K562 (cell line): ENCODE data around the gene GYG1. TPM values are rescaled to one million over a fixed set of nuclear protein-coding genes. Genes with fewer than 3 reads are reported as not detected.

Experiments used
- ATAC-seq: fragments of 200-7000 bp; cut with Tn5 transposase; 3 replicates; pipeline ENCODE4 v1.9.1; 2020; ENCODE audit warnings: moderate library complexity
- BruUV-seq: library from RNA; stranded (reverse); fragments of 400-500 nt; replicated peaks from 2 replicates; lab custom pipeline; 2021; lab: Mats Ljungman, UMichigan
- CTCF ChIA-PET: fragments of 300-600 bp; formaldehyde crosslinking; extraction: SDS; loops from one replicate; lab custom pipeline; 2021; ENCODE audit warnings: low intra/inter-chr PET ratio; lab: Yijun Ruan, JAX
- POLR2A ChIA-PET: fragments of 300-600, 350-650 bp; sonication (Branson Sonifier 250); formaldehyde crosslinking; extraction: SDS; loops from one replicate; lab custom pipeline; 2021; ENCODE audit warnings: antibody characterized with exemption, inconsistent platforms; lab: Yijun Ruan, JAX
- DNase-seq, 4 experiments: peaks; one replicate each; pipeline versions ENCODE4 v3.0.0 to v3.0.0-alpha.2; 2011 to 2018; ENCODE audit warnings: low spot score in 3 of 4, mixed read lengths in 3 of 4; ENCODE audit errors: extremely low read depth in 1 of 4
- FAIRE-seq: peaks from 2 replicates; lab custom pipeline; 2011; peaks lifted over from hg19 to GRCh38; lab: Jason Lieb, UNC
- H2AFZ ChIP-seq: 2 replicates; pipeline ENCODE4 v1.6.0; 2011; ENCODE audit warnings: low read depth, low read length, control low read depth, inconsistent platforms
- H3K27ac ChIP-seq: fragments of 200-600 bp; 3 replicates; pipeline ENCODE4 v1.8.0; 2011; ENCODE audit warnings: low read depth, mild to moderate bottlenecking, control low read depth, inconsistent platforms, low read length, moderate library complexity, mixed read lengths; ENCODE audit errors: extremely low read depth
- H3K27me3 ChIP-seq, 2 experiments: fragments of 300-600 bp in 1 of 2; 2 replicates in 1 of 2; 3 replicates in 1 of 2; pipeline versions ENCODE4 v1.6.0 to v1.8.0; 2011; ENCODE audit warnings: inconsistent platforms in 2 of 2, low read length in 2 of 2, mild to moderate bottlenecking in 1 of 2, mixed read lengths in 1 of 2, moderate library complexity in 1 of 2; ENCODE audit not compliant: control insufficient read depth in 2 of 2, insufficient read depth in 2 of 2
- H3K36me3 ChIP-seq: fragments of 300-600 bp; 3 replicates; pipeline ENCODE4 v1.8.0; 2011; ENCODE audit warnings: mild to moderate bottlenecking, low read length, inconsistent platforms; ENCODE audit not compliant: control insufficient read depth, insufficient read depth
- H3K4me1 ChIP-seq, 2 experiments: fragments of 200-600 bp in 1 of 2; replicated peaks in 1 of 2; 2 replicates in 1 of 2; 3 replicates in 1 of 2; pipeline versions ENCODE4 v1.5.1 to v1.8.0; 2011; ENCODE audit warnings: inconsistent platforms in 2 of 2, low read length in 2 of 2, mild to moderate bottlenecking in 1 of 2, mixed read lengths in 1 of 2, moderate library complexity in 1 of 2; ENCODE audit not compliant: control insufficient read depth in 2 of 2, insufficient read depth in 2 of 2
- H3K4me2 ChIP-seq: 2 replicates; pipeline ENCODE4 v1.6.1; 2011; ENCODE audit warnings: low read length, control low read depth, inconsistent platforms, mixed read lengths; ENCODE audit not compliant: insufficient read depth
- H3K4me3 ChIP-seq: fragments of 200-600 bp; sonication (generic), shearing (Covaris generic); 2 replicates; pipeline ENCODE4 v1.5.1; 2016; ENCODE audit warnings: control low read depth, inconsistent platforms
- H3K79me2 ChIP-seq: fragments of 200-600 bp; 3 replicates; pipeline ENCODE4 v1.8.0; 2011; ENCODE audit warnings: low read length, inconsistent platforms; ENCODE audit not compliant: control insufficient read depth, insufficient read depth
- H3K9ac ChIP-seq, 2 experiments: 2 replicates each; pipeline versions ENCODE4 v1.6.0 to v1.6.1; 2011; ENCODE audit warnings: low read depth in 2 of 2, low read length in 2 of 2, control low read depth in 1 of 2, inconsistent platforms in 1 of 2, mild to moderate bottlenecking in 1 of 2, mixed read lengths in 1 of 2; ENCODE audit not compliant: insufficient read depth in 1 of 2
- H3K9me1 ChIP-seq: one replicate; pipeline ENCODE4 v1.6.0; 2011; ENCODE audit warnings: inconsistent platforms, mild to moderate bottlenecking, low read length, moderate library complexity; ENCODE audit not compliant: control insufficient read depth, insufficient read depth
- H3K9me3 ChIP-seq: replicated peaks from 2 replicates; pipeline ENCODE4 v1.5.1; 2011; ENCODE audit warnings: low read depth, low read length, inconsistent platforms; ENCODE audit not compliant: control insufficient read depth, insufficient read depth
- H4K20me1 ChIP-seq: replicated peaks from 2 replicates; pipeline ENCODE4 v1.6.1; 2011; ENCODE audit warnings: low read length, inconsistent platforms, mixed read lengths; ENCODE audit not compliant: control insufficient read depth, insufficient read depth
- EGR1 ChIP-seq: fragments of 450-650 bp; conservative IDR thresholded peaks from 2 replicates; pipeline ENCODE4 v1.6.1; 2017; ENCODE audit warnings: mild to moderate bottlenecking
- FOXA1 ChIP-seq: fragments of 450-650 bp; IDR thresholded peaks from 2 replicates; pipeline ENCODE4 v1.6.1; 2016; ENCODE audit warnings: mild to moderate bottlenecking, borderline replicate concordance
- GTF2E2 ChIP-seq: fragments of 200-800 bp; sonication (Bioruptor generic); IDR thresholded peaks from 2 replicates; pipeline ENCODE4 v1.6.1; 2016; ENCODE audit warnings: missing genetic modification characterization, missing compliant biosample characterization
- HDAC8 ChIP-seq: fragments of 450-650 bp; IDR thresholded peaks from 2 replicates; pipeline ENCODE4 v1.6.1; 2016; ENCODE audit warnings: mild to moderate bottlenecking, missing genetic modification characterization, moderate library complexity, missing compliant biosample characterization
- HNRNPH1 ChIP-seq: fragments of 200-400 bp; formaldehyde crosslinking; optimal IDR thresholded peaks from 2 replicates; pipeline ENCODE3; 2017; ENCODE audit warnings: low read depth, mild to moderate bottlenecking, low read length, moderate library complexity
- MTA2 ChIP-seq: fragments of 450-650 bp; IDR thresholded peaks from 2 replicates; pipeline ENCODE4 v1.6.1; 2016; ENCODE audit warnings: low read depth
- NFIC ChIP-seq: fragments of 450-650 bp; IDR thresholded peaks from 2 replicates; pipeline ENCODE4 v1.6.1; 2017; ENCODE audit warnings: mild to moderate bottlenecking, inconsistent platforms
- PHB ChIP-seq: fragments of 250-450 bp; sonication (Bioruptor Pico); IDR thresholded peaks from 2 replicates; pipeline ENCODE4 v1.5.0; 2021
- RFX7 ChIP-seq: fragments of 250-450 bp; sonication (Bioruptor Pico); IDR thresholded peaks from 2 replicates; pipeline ENCODE4 v1.5.1; 2021; ENCODE audit warnings: mild to moderate bottlenecking
- SP1 ChIP-seq: sonication (generic); formaldehyde crosslinking; IDR thresholded peaks from 2 replicates; pipeline ENCODE4 v1.8.1; 2022; ENCODE audit warnings: mild to moderate bottlenecking, missing genetic modification reagents
- UBTF ChIP-seq, 2 experiments: IDR thresholded peaks; 2 replicates each; pipeline ENCODE4 v1.6.1; 2012; ENCODE audit warnings: improper control_type of control experiment in 2 of 2, low read depth in 2 of 2, low read length in 2 of 2, borderline replicate concordance in 1 of 2
- ZKSCAN8 ChIP-seq: fragments of 200-800 bp; sonication (Bioruptor generic); IDR thresholded peaks from 2 replicates; pipeline ENCODE4 v1.6.1; 2016; ENCODE audit warnings: missing genetic modification characterization, missing compliant biosample characterization
- ZNF232 ChIP-seq: sonication (generic); formaldehyde crosslinking; IDR thresholded peaks from 2 replicates; pipeline ENCODE4 v1.8.0; 2022; ENCODE audit warnings: mild to moderate bottlenecking, missing genetic modification reagents
- ZNF280B ChIP-seq: fragments of 250-450 bp; sonication (Bioruptor Pico); IDR thresholded peaks from 2 replicates; pipeline ENCODE4 v1.5.1; 2021; ENCODE audit warnings: mild to moderate bottlenecking
- ZZZ3 ChIP-seq: fragments of 450-650 bp; IDR thresholded peaks from 2 replicates; pipeline ENCODE4 v1.6.1; 2016; ENCODE audit warnings: antibody characterized with exemption, mild to moderate bottlenecking, moderate library complexity
- WGBS: fragments of 100-300 bp; shearing (Covaris generic); methylation state at CpG from one replicate; pipeline ENCODE4 v1.1.6; 2016; ENCODE audit warnings: low coverage, mixed read lengths; ENCODE audit not compliant: insufficient coverage; ENCODE audit errors: missing lambda C conversion rate; 5-methylcytosine and 5-hydroxymethylcytosine counted together
- in situ Hi-C: fragments of 300-500 bp; cut with MboI; formaldehyde crosslinking; loops from 4 replicates; pipeline ENCODE4 v1.15.0; 2018; ENCODE audit warnings: inconsistent platforms, mixed read lengths
- intact Hi-C: fragments of 100-400 bp; cut with micrococcal nuclease; formaldehyde crosslinking; loops from 2 replicates; pipeline ENCODE4 v1.14.2; 2022
- polyA plus RNA-seq, 8 experiments: library from polyadenylated mRNA; depleted of rRNA in 4 of 8; stranded (reverse) in 5 of 8; unstranded in 3 of 8; fragments of >200 nt; fragmentation: Nextera tagmentation in 2 of 8; fragmentation: Illumina TruSeq in 1 of 8; extraction: Ambion mirVana in 2 of 8; extraction: Trizol in 1 of 8; gene quantifications; 2 replicates each; pipeline versions ENCODE4 v1.2.1 to v1.2.3, GENCODE V29; 2011 to 2014; ENCODE audit warnings: inconsistent platforms in 1 of 8, missing spikeins in 1 of 8
- total RNA-seq, 7 experiments: library from RNA; depleted of rRNA in 6 of 7; stranded (reverse); fragments of >200 nt in 6 of 7; fragmentation: Illumina TruSeq in 2 of 7; extraction: Trizol in 2 of 7; gene quantifications; 2 replicates each; pipeline versions ENCODE4 v1.2.1 to v1.2.3, GENCODE V29; 2011 to 2021; ENCODE audit warnings: low replicate concordance in 1 of 7

Gene GYG1
- total and polyA plus RNA-seq, 9 of the 15 experiments (the other 6 are each of a cell fraction or from before 2014, with no cell fraction given), result 14.6 to 38.4 (median 24.6) TPM

GRCh38 chr3:149058602-149059001, 67.3 kb downstream of the GYG1 start:
- 63% methylated on average over 1 of the region's 1 CpG for WGBS
- Histone ChIP-seq H3K36me3 (peaks cover 85% of the 10 kb centered on the region), H3K9me3 (no peaks in the 10 kb centered on the region), H3K9ac (no peak overlapping the region), H3K79me2 (no peaks in the 10 kb centered on the region), H3K4me2 (no peak overlapping the region), H3K4me3 (no peak overlapping the region), H3K9me1 (no peaks in the 10 kb centered on the region), H3K4me1 (no peaks in the 10 kb centered on the region), H2AFZ (no peak overlapping the region), H4K20me1 (no peaks in the 10 kb centered on the region), H3K27ac (no peak overlapping the region), H3K27me3 (no peaks in the 10 kb centered on the region)
- FAIRE-seq, result no peak
- in situ Hi-C loops (no loop called here), intact Hi-C loops (no loop called here)
- no peak for DNase-seq
- BruUV-seq, result no TSS peak
- CTCF ChIA-PET, result no interaction called here
- POLR2A ChIA-PET, result interaction anchor here (1.6 kb wide), 1 partner anchor 18 kb away, joined by 3 read pairs; no protein-coding TSS in a partner anchor
- no peak for TF ChIP-seq GTF2E2
- ATAC-seq, result no peak

GRCh38 chr3:149061776-149062175, 70.4 kb downstream of the GYG1 start:
- DNase-seq (no peak), ATAC-seq (no peak), FAIRE-seq (no peak)
- BruUV-seq, result no TSS peak
- no peaks in the 10 kb centered on the region for H4K20me1 ChIP-seq
- H3K79me2 ChIP-seq, result no peaks in the 10 kb centered on the region
- CTCF ChIA-PET, result no interaction called here
- POLR2A ChIA-PET, result interaction anchor here (0.8 kb wide), 1 partner anchor 9 kb away, joined by 4 read pairs; no protein-coding TSS in a partner anchor
- H2AFZ ChIP-seq, result no peak overlapping the region
- in situ Hi-C loops, result no loop called here
- H3K27me3 ChIP-seq, result no peaks in the 10 kb centered on the region
- no peaks in the 10 kb centered on the region for H3K4me1 ChIP-seq
- H3K4me3 ChIP-seq, result no peak overlapping the region
- H3K9me3 ChIP-seq, result no peaks in the 10 kb centered on the region
- no peak overlapping the region for H3K4me2 ChIP-seq
- H3K27ac ChIP-seq, result no peak overlapping the region
- no CpG with 5 or more reads among the region's 2 CpGs for WGBS
- peaks cover 89% of the 10 kb centered on the region for H3K36me3 ChIP-seq
- intact Hi-C loops, result no loop called here
- H3K9ac ChIP-seq, result no peak overlapping the region
- H3K9me1 ChIP-seq, result no peaks in the 10 kb centered on the region
- TF ChIP-seq RFX7 (CRISPR knock-in tag), result no peak
- TF ChIP-seq ZNF232, result no peak
- no peak for TF ChIP-seq UBTF (IDR thresholded peaks at IDR 0.05; ENCODE audit: borderline replicate concordance in 1 of 2, low read depth in 2 of 2, low read length in 2 of 2)
- no peak for TF ChIP-seq PHB (CRISPR knock-in tag)
- no peak for TF ChIP-seq EGR1
- no peak for TF ChIP-seq MTA2
- TF ChIP-seq ZKSCAN8 (CRISPR knock-in tag), result no peak
- TF ChIP-seq HNRNPH1, result no peak
- no peak for TF ChIP-seq SP1 (CRISPR knock-in tag)
- TF ChIP-seq NFIC, result no peak
- no peak for TF ChIP-seq HDAC8 (tag)
- TF ChIP-seq ZNF280B (CRISPR knock-in tag), result no peak
- TF ChIP-seq ZZZ3, result no peak
- no peak for TF ChIP-seq FOXA1
